DMS79 treated with DMSO at 0.1 percent for 48 hours (cell line): ENCODE results near the gene THSD4.

ENCODE experiments used
- DNase-seq: peaks from one replicate; lab custom pipeline; 2025; lab: John Stamatoyannopoulos, UW

THSD4 gene

GRCh38 chr15:71496336-71496955 is 381.2 kb downstream of the THSD4 start:
- no peak for DNase-seq

GRCh38 chr15:71501344-71502076 is 386.2 kb downstream of the THSD4 start:
- DNase-seq = no peak

- no peak for DNase-seq
Measured at GRCh38 chr15:71502077-71502432, 386.8 kb downstream of the THSD4 start.

- DNase-seq = no peak
Measured at GRCh38 chr15:71505962-71506361, 390.7 kb downstream of the THSD4 start.

- no peak for DNase-seq
Measured at GRCh38 chr15:71506946-71507345, 391.7 kb downstream of the THSD4 start.

GRCh38 chr15:71508081-71508682 is 392.9 kb downstream of the THSD4 start:
- DNase-seq = no peak

GRCh38 chr15:71509139-71509538 is 393.9 kb downstream of the THSD4 start:
- DNase-seq = no peak

- no peak for DNase-seq
Measured at GRCh38 chr15:71510763-71511162, 395.5 kb downstream of the THSD4 start.

GRCh38 chr15:71511796-71512681 is 396.8 kb downstream of the THSD4 start:
- DNase-seq = no peak

GRCh38 chr15:71512682-71513006 is 397.4 kb downstream of the THSD4 start:
- DNase-seq = no peak

- no peak for DNase-seq
Measured at GRCh38 chr15:71515375-71516186, 400.3 kb downstream of the THSD4 start.

GRCh38 chr15:71517751-71518150 is 402.5 kb downstream of the THSD4 start:
- DNase-seq = no peak

GRCh38 chr15:71518661-71519060 is 403.4 kb downstream of the THSD4 start:
- DNase-seq = no peak

- no peak for DNase-seq
Measured at GRCh38 chr15:71526060-71526820, 411.0 kb downstream of the THSD4 start.

GRCh38 chr15:71529361-71529760 is 414.1 kb downstream of the THSD4 start:
- no peak for DNase-seq

- DNase-seq = no peak
Measured at GRCh38 chr15:71530116-71530515, 414.8 kb downstream of the THSD4 start.

- no peak for DNase-seq
Measured at GRCh38 chr15:71532994-71533393, 417.7 kb downstream of the THSD4 start.

GRCh38 chr15:71538181-71538580 is 422.9 kb downstream of the THSD4 start:
- DNase-seq = no peak

- no peak for DNase-seq
Measured at GRCh38 chr15:71541746-71542145, 426.5 kb downstream of the THSD4 start.

GRCh38 chr15:71542836-71543235 is 427.6 kb downstream of the THSD4 start:
- DNase-seq = no peak

- no peak for DNase-seq
Measured at GRCh38 chr15:71543413-71543812, 428.1 kb downstream of the THSD4 start.
